Right lobe of liver (tissue), 4 donors: ENCODE data around the gene TRANK1.

Experiments used
- CTCF ChIP-seq, 4 donors: fragments of 200-600 bp in 3 of 4; fragments of 450-650 bp in 1 of 4; IDR thresholded peaks; one replicate each; pipeline versions ENCODE4 v1.5.1 to v1.8.0; 2016 to 2022; ENCODE audit warnings: antibody characterized with exemption in 4 of 4, mild to moderate bottlenecking in 2 of 4
- POLR2A ChIP-seq: fragments of 450-650 bp; IDR thresholded peaks from one replicate; pipeline ENCODE4 v1.6.1; 2017; ENCODE audit warnings: antibody characterized with exemption, mild to moderate bottlenecking
- donor health status: DM: no; HTN: no; CAD: no.
- donor health status: DM: no; HTN: no; CAD: no.
- donor health status: DM: no; HTN: yes; CAD: no.

- no peak for TF ChIP-seq CTCF (IDR thresholded peaks at IDR 0.05)
- TF ChIP-seq POLR2A = no peak
These were observed 11.1 kb downstream of the TRANK1 start for GRCh38 chr3:36933540-36934296.
